K562 (cell line): ENCODE data around the gene RASIP1. TPM values are rescaled to one million over a fixed set of nuclear protein-coding genes. Genes with fewer than 3 reads are reported as not detected.

Experiments used
- ATAC-seq: fragments of 200-7000 bp; cut with Tn5 transposase; 3 replicates; pipeline ENCODE4 v1.9.1; 2020; ENCODE audit warnings: moderate library complexity
- BruUV-seq: library from RNA; stranded (reverse); fragments of 400-500 nt; replicated peaks from 2 replicates; lab custom pipeline; 2021; lab: Mats Ljungman, UMichigan
- CTCF ChIA-PET: fragments of 300-600 bp; formaldehyde crosslinking; extraction: SDS; loops from one replicate; lab custom pipeline; 2021; ENCODE audit warnings: low intra/inter-chr PET ratio; lab: Yijun Ruan, JAX
- POLR2A ChIA-PET: fragments of 300-600, 350-650 bp; sonication (Branson Sonifier 250); formaldehyde crosslinking; extraction: SDS; loops from one replicate; lab custom pipeline; 2021; ENCODE audit warnings: antibody characterized with exemption, inconsistent platforms; lab: Yijun Ruan, JAX
- DNase-seq, 4 experiments: peaks; one replicate each; pipeline versions ENCODE4 v3.0.0 to v3.0.0-alpha.2; 2011 to 2018; ENCODE audit warnings: low spot score in 3 of 4, mixed read lengths in 3 of 4; ENCODE audit errors: extremely low read depth in 1 of 4
- FAIRE-seq: peaks from 2 replicates; lab custom pipeline; 2011; peaks lifted over from hg19 to GRCh38; lab: Jason Lieb, UNC
- H2AFZ ChIP-seq: 2 replicates; pipeline ENCODE4 v1.6.0; 2011; ENCODE audit warnings: low read depth, low read length, control low read depth, inconsistent platforms
- H3K27ac ChIP-seq: fragments of 200-600 bp; 3 replicates; pipeline ENCODE4 v1.8.0; 2011; ENCODE audit warnings: low read depth, mild to moderate bottlenecking, control low read depth, inconsistent platforms, low read length, moderate library complexity, mixed read lengths; ENCODE audit errors: extremely low read depth
- H3K27me3 ChIP-seq, 2 experiments: fragments of 300-600 bp in 1 of 2; 2 replicates in 1 of 2; 3 replicates in 1 of 2; pipeline versions ENCODE4 v1.6.0 to v1.8.0; 2011; ENCODE audit warnings: inconsistent platforms in 2 of 2, low read length in 2 of 2, mild to moderate bottlenecking in 1 of 2, mixed read lengths in 1 of 2, moderate library complexity in 1 of 2; ENCODE audit not compliant: control insufficient read depth in 2 of 2, insufficient read depth in 2 of 2
- H3K36me3 ChIP-seq: fragments of 300-600 bp; 3 replicates; pipeline ENCODE4 v1.8.0; 2011; ENCODE audit warnings: mild to moderate bottlenecking, low read length, inconsistent platforms; ENCODE audit not compliant: control insufficient read depth, insufficient read depth
- H3K4me1 ChIP-seq, 2 experiments: fragments of 200-600 bp in 1 of 2; replicated peaks in 1 of 2; 2 replicates in 1 of 2; 3 replicates in 1 of 2; pipeline versions ENCODE4 v1.5.1 to v1.8.0; 2011; ENCODE audit warnings: inconsistent platforms in 2 of 2, low read length in 2 of 2, mild to moderate bottlenecking in 1 of 2, mixed read lengths in 1 of 2, moderate library complexity in 1 of 2; ENCODE audit not compliant: control insufficient read depth in 2 of 2, insufficient read depth in 2 of 2
- H3K4me2 ChIP-seq: 2 replicates; pipeline ENCODE4 v1.6.1; 2011; ENCODE audit warnings: low read length, control low read depth, inconsistent platforms, mixed read lengths; ENCODE audit not compliant: insufficient read depth
- H3K4me3 ChIP-seq: fragments of 200-600 bp; sonication (generic), shearing (Covaris generic); 2 replicates; pipeline ENCODE4 v1.5.1; 2016; ENCODE audit warnings: control low read depth, inconsistent platforms
- H3K79me2 ChIP-seq: fragments of 200-600 bp; 3 replicates; pipeline ENCODE4 v1.8.0; 2011; ENCODE audit warnings: low read length, inconsistent platforms; ENCODE audit not compliant: control insufficient read depth, insufficient read depth
- H3K9ac ChIP-seq, 2 experiments: 2 replicates each; pipeline versions ENCODE4 v1.6.0 to v1.6.1; 2011; ENCODE audit warnings: low read depth in 2 of 2, low read length in 2 of 2, control low read depth in 1 of 2, inconsistent platforms in 1 of 2, mild to moderate bottlenecking in 1 of 2, mixed read lengths in 1 of 2; ENCODE audit not compliant: insufficient read depth in 1 of 2
- H3K9me1 ChIP-seq: one replicate; pipeline ENCODE4 v1.6.0; 2011; ENCODE audit warnings: inconsistent platforms, mild to moderate bottlenecking, low read length, moderate library complexity; ENCODE audit not compliant: control insufficient read depth, insufficient read depth
- H3K9me3 ChIP-seq: replicated peaks from 2 replicates; pipeline ENCODE4 v1.5.1; 2011; ENCODE audit warnings: low read depth, low read length, inconsistent platforms; ENCODE audit not compliant: control insufficient read depth, insufficient read depth
- H4K20me1 ChIP-seq: replicated peaks from 2 replicates; pipeline ENCODE4 v1.6.1; 2011; ENCODE audit warnings: low read length, inconsistent platforms, mixed read lengths; ENCODE audit not compliant: control insufficient read depth, insufficient read depth
- CHD2 ChIP-seq: IDR thresholded peaks from 2 replicates; pipeline ENCODE4 v1.6.1; 2011; ENCODE audit warnings: low read depth, low read length
- NCOA2 ChIP-seq, 2 experiments: fragments of 450-650 bp; IDR thresholded peaks; 2 replicates each; pipeline ENCODE4 v1.6.1; 2018; ENCODE audit warnings: mild to moderate bottlenecking in 2 of 2, moderate library complexity in 1 of 2; ENCODE audit not compliant: partially characterized antibody in 2 of 2
- RBM25 ChIP-seq: fragments of 200-400 bp; formaldehyde crosslinking; IDR thresholded peaks from 2 replicates; pipeline ENCODE4 v1.6.1; 2018; ENCODE audit warnings: low read length, low read depth, moderate library complexity; ENCODE audit not compliant: severe bottlenecking
- SP2 ChIP-seq: IDR thresholded peaks from 2 replicates; pipeline ENCODE4 v1.6.1; 2011; ENCODE audit warnings: mild to moderate bottlenecking, low read depth, low read length, moderate library complexity; ENCODE audit not compliant: poor library complexity, severe bottlenecking; ENCODE audit errors: extremely low read depth
- ZNF121 ChIP-seq: sonication (generic); formaldehyde crosslinking; conservative IDR thresholded peaks from 2 replicates; pipeline ENCODE4 v1.8.0; 2022; ENCODE audit warnings: missing genetic modification reagents
- WGBS: fragments of 100-300 bp; shearing (Covaris generic); methylation state at CpG from one replicate; pipeline ENCODE4 v1.1.6; 2016; ENCODE audit warnings: low coverage, mixed read lengths; ENCODE audit not compliant: insufficient coverage; ENCODE audit errors: missing lambda C conversion rate; 5-methylcytosine and 5-hydroxymethylcytosine counted together
- in situ Hi-C: fragments of 300-500 bp; cut with MboI; formaldehyde crosslinking; loops from 4 replicates; pipeline ENCODE4 v1.15.0; 2018; ENCODE audit warnings: inconsistent platforms, mixed read lengths
- intact Hi-C: fragments of 100-400 bp; cut with micrococcal nuclease; formaldehyde crosslinking; loops from 2 replicates; pipeline ENCODE4 v1.14.2; 2022
- polyA plus RNA-seq, 8 experiments: library from polyadenylated mRNA; depleted of rRNA in 4 of 8; stranded (reverse) in 5 of 8; unstranded in 3 of 8; fragments of >200 nt; fragmentation: Nextera tagmentation in 2 of 8; fragmentation: Illumina TruSeq in 1 of 8; extraction: Ambion mirVana in 2 of 8; extraction: Trizol in 1 of 8; gene quantifications; 2 replicates each; pipeline versions ENCODE4 v1.2.1 to v1.2.3, GENCODE V29; 2011 to 2014; ENCODE audit warnings: inconsistent platforms in 1 of 8, missing spikeins in 1 of 8
- total RNA-seq, 7 experiments: library from RNA; depleted of rRNA in 6 of 7; stranded (reverse); fragments of >200 nt in 6 of 7; fragmentation: Illumina TruSeq in 2 of 7; extraction: Trizol in 2 of 7; gene quantifications; 2 replicates each; pipeline versions ENCODE4 v1.2.1 to v1.2.3, GENCODE V29; 2011 to 2021; ENCODE audit warnings: low replicate concordance in 1 of 7
- TF ChIP-seq, protein P1 (sequence below): fragments of 450-650 bp; conservative IDR thresholded peaks from 2 replicates; pipeline ENCODE4 v1.6.1; 2016; ENCODE audit warnings: missing genetic modification characterization, low read depth, mild to moderate bottlenecking, missing compliant biosample characterization, moderate library complexity
- TF ChIP-seq, protein P2 (sequence below), 2 experiments: IDR thresholded peaks in 1 of 2; conservative IDR thresholded peaks in 1 of 2; 2 replicates each; pipeline ENCODE4 v1.6.1; 2016; ENCODE audit warnings: low read depth in 2 of 2, mild to moderate bottlenecking in 1 of 2, missing compliant biosample characterization in 1 of 2, missing genetic modification characterization in 1 of 2, moderate library complexity in 1 of 2

RASIP1 gene
- total and polyA plus RNA-seq, 9 of the 15 experiments (the other 6 are each of a cell fraction or from before 2014, with no cell fraction given) = 0.20 to 4.7 (median 1.5) TPM

DNA sequence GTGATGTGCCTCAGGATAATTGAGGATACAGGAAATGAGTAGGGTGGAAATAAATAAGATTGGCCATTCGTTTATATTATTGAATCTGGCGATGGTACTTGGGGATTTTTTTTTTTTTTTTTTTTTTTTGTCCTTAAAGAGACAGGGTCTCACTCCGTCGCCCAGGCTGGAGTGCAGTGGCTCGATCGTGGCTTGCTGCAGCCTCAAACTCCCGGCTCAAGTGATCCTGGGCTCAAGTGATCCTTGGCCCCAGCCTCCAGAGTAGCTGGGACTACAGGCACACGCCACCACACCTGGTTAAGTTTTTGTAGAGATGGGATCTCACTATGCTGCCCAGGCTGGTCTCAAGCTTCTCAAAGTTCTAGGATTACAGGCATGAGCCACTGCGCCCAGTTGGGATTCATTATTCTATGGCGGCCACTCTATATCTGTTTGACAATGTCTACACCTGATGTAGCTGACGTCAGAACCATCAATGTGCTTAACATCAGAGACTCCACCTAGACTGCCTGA, 18.2 kb downstream of the RASIP1 start:
- in situ Hi-C loops = no loop called here
- Histone ChIP-seq H3K4me3 (no peak overlapping the region), H2AFZ (no peak overlapping the region), H4K20me1 (no peaks in the 10 kb centered on the region), H3K9me3 (no peaks in the 10 kb centered on the region), H3K27me3 (no peaks in the 10 kb centered on the region), H3K9ac (no peak overlapping the region), H3K4me2 (no peak overlapping the region), H3K9me1 (no peaks in the 10 kb centered on the region), H3K27ac (no peak overlapping the region), H3K36me3 (peaks cover 4% of the 10 kb centered on the region; the same call in 2 of the 3 replicates), H3K79me2 (no peaks in the 10 kb centered on the region), H3K4me1 (peaks cover 12 to 44% of the 10 kb centered on the region in 2 experiments; a peak in 4 of 5 replicates)
- DNase-seq (no peak), ATAC-seq (no peak), FAIRE-seq (no peak)
- 78% methylated on average over 11 of the region's 11 CpGs for WGBS
- ChIA-PET CTCF (no interaction called here), POLR2A (interaction anchor here (0.6 to 1.2 kb wide), 2 partner anchors 12 to 534 kb away, joined by 3 read pairs; no protein-coding TSS in a partner anchor)
- no peak for TF ChIP-seq NCOA2 (IDR thresholded peaks at IDR 0.05; ENCODE audit: partially characterized antibody in 2 of 2)
- peak; percentile 10 for TF ChIP-seq RBM25
- TF ChIP-seq ZNF121 (CRISPR knock-in tag) = peak; percentile 88
- BruUV-seq = no TSS peak
- intact Hi-C loops = no loop called here

DNA sequence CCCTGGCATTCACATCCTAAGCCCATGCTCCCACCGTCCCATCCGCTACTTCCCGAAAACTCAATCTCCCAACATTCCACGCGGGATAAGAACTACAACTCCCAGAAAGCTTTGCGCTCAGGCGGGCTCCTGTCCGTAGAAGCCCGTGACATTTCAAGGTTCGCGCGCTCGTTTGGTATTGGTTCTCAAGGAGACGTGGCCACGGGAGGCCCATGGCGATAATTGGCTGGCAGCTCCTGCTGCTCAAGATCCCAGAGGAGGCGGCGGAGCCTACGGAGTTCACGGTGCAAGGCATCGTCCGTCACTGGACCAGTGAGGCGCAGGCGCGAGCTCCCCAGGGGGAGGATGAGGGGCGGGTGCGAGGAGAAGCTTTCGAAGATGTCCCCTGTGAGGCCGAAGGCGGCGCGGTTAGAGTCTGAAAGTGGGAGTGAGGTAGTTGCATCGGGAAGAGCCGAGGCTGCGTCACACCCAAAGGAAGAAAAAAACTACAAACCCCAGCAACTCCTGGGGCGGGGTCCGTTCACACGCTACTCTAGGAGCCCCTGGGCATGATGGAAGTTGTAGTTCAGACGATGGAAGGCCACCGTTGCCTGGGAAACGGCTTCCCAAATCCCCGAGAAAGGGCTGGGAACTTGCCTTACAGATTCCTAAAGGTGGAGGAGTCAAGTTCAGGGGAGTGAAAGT, 19.7 kb downstream of the RASIP1 start:
- Histone ChIP-seq H4K20me1 (no peaks in the 10 kb centered on the region), H2AFZ (peak overlapping the region; percentile 98), H3K27ac (peak overlapping the region; percentile 75), H3K9me1 (no peaks in the 10 kb centered on the region), H3K27me3 (no peaks in the 10 kb centered on the region), H3K9ac (peak overlapping the region; percentile 69 to 91), H3K79me2 (no peaks in the 10 kb centered on the region), H3K36me3 (no peaks in the 10 kb centered on the region; the same call in 2 of the 3 replicates), H3K4me3 (peak overlapping the region; percentile 54), H3K9me3 (no peaks in the 10 kb centered on the region), H3K4me2 (peak overlapping the region; percentile 84), H3K4me1 (peaks cover 14 to 54% of the 10 kb centered on the region in 2 experiments)
- intact Hi-C loops (no loop called here), in situ Hi-C loops (no loop called here)
- ChIA-PET POLR2A (interaction anchor here (0.6 to 1.1 kb wide), 8 partner anchors 11 to 215 kb away, joined by 3 to 10 read pairs (median 3); partner anchors contain the start of gene SPHK2), CTCF (no interaction called here)
- WGBS = under 1% methylated on average over 42 of the region's 42 CpGs
- ATAC-seq (peak; percentile 94), FAIRE-seq (peak; percentile 99), DNase-seq (peak; percentile 89 to 98 (median 93))
- BruUV-seq = no TSS peak
- TF ChIP-seq CHD2 = peak; percentile 82
- TF ChIP-seq, protein P1, sequence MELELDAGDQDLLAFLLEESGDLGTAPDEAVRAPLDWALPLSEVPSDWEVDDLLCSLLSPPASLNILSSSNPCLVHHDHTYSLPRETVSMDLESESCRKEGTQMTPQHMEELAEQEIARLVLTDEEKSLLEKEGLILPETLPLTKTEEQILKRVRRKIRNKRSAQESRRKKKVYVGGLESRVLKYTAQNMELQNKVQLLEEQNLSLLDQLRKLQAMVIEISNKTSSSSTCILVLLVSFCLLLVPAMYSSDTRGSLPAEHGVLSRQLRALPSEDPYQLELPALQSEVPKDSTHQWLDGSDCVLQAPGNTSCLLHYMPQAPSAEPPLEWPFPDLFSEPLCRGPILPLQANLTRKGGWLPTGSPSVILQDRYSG (tag) = 0 out of 2 replicates have a peak, but pooled peaks have one; percentile 23
- TF ChIP-seq, protein P2, sequence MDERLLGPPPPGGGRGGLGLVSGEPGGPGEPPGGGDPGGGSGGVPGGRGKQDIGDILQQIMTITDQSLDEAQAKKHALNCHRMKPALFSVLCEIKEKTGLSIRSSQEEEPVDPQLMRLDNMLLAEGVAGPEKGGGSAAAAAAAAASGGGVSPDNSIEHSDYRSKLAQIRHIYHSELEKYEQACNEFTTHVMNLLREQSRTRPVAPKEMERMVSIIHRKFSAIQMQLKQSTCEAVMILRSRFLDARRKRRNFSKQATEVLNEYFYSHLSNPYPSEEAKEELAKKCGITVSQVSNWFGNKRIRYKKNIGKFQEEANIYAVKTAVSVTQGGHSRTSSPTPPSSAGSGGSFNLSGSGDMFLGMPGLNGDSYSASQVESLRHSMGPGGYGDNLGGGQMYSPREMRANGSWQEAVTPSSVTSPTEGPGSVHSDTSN (CRISPR knock-in tag; IDR thresholded peaks at IDR 0.05; ENCODE audit: low read depth) = peak; percentile 37; the same call in 1 of the 2 replicates
- TF ChIP-seq, protein P2 (tag; conservative IDR thresholded peaks at IDR 0.05; ENCODE audit: low read depth) = peak; percentile 94
- TF ChIP-seq SP2 = peak; percentile 69
